ELR (cell line): Measurements from ENCODE around the gene FBXO2.

Experiments used
- DNase-seq: peaks from one replicate; pipeline ENCODE4 v3.0.0-alpha.2; 2015; ENCODE audit warnings: low read depth

Gene FBXO2, protein sequence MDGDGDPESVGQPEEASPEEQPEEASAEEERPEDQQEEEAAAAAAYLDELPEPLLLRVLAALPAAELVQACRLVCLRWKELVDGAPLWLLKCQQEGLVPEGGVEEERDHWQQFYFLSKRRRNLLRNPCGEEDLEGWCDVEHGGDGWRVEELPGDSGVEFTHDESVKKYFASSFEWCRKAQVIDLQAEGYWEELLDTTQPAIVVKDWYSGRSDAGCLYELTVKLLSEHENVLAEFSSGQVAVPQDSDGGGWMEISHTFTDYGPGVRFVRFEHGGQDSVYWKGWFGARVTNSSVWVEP

DNA sequence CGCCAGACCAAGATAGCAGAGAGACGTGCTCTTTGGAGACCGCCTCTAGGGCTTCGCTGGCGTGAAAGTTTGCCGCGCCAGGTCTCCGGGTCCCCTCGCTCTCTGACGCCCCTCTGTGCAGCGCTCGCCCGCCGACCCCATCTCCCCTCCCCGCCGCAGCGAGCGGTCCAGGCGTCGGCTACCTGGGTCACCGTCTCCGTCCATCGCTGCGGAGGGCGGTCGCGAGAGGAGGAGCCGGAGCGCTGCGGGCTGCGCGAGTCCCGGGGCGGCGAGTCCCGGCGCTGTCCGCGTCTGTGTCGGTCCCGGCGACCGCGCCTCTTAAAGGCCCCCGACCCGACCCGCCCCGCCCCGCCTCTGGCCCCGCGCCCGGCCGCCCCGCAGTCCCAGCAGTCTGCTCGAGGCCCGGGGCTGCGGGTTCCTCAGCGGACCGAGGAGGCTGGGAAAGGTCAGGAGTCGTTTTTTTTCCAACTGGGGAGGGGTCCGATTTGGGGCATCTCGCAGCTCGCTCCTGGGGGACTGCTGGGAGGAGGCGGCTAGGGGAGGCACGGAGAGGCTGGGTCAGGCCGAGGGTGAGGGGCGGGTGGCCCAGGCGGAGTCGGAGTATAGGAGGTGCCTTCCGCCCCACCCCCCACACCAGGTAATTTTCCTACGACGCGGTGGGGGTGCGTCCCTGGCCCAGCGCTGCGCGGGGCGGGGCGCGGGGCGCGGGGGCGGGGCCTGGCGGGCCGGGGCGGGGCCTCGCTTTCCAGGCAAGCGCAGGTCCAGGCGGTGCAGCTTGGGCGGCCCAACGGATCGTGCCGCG lies at the start of gene FBXO2, which contains the start of gene FBXO44:
TSS of gene FBXO2 (minus strand) at position 293 of the 802 bp plus-strand sequence. CDS start at position 204, 89 bp downstream.
TSS of gene FBXO44 (plus strand) at position 741 of the 802 bp plus-strand sequence. CDS start 959 bp downstream, outside the sequence.
- DNase-seq = peak; percentile 26

DNA sequence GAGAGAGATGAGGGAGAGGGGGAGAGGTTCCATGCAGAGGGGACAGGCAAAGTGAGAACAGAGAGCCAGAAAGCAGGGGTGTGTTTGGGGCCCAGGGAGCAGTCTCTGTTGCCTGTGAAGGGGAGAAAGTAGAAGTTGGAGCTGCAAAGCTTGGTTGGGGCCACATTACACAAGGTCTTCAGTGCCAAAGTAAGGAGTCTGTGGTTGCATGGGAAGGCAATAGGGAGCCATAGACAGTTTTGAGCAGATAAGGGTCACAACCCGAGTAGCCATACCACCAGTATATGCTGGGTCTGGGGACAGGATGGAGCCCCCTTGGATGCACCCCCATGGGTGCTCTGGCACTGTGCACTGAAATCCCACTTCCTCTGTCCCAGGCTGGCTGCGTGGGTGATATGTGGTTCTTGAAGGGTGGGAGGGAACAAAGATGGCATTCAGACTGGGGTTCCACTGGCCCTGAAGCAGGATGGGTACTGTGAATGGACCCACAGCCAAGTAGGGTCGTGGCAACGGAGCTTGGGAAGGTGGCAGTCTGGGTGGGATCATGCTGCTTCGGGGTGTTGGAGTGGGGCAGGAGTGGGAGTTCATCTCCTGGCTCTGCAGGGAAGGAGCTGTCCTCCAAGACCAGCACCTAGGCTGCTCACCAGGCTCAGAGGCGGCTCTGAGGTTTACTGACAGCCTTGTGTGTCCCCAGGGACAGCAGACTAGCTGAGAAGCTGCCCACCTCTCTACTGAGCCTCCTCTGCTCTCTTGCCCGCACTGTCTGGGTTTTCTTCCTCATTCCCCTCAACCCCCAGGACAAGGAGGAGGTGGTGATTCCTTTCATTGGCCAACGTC lies 49.3 kb upstream of the FBXO2 start:
- no peak for DNase-seq

DNA sequence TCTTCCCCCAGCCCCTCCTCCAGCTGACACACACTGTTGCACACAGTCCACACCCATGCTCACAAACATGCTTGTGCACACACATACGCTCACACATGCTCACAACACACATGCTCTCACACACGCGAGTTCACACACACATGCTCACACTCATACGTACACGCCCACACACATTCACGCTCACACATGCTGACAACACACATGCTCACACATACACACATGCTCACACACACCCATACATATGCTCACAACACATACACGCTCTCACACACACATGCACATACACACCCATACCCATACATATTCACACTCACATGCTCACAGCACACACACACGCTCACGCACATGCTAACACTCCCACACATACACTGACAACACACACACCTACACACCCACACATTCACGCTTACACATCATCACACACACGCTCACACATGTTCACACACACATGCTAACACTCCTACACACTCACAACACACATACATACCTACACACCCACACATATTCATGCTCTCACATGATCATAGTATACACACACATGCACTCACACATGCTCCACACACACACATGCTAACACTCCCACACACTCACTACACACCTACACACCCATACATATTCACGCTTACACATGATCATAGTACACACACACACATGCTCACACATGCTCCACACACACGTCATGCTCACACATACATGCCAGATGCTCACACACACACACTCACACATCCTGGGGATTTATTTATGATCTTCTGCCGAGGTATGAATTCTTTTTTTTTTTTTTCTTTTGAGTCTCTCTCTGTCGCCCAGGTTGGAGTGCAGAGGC lies 48.0 kb upstream of the FBXO2 start:
- DNase-seq = no peak

DNA sequence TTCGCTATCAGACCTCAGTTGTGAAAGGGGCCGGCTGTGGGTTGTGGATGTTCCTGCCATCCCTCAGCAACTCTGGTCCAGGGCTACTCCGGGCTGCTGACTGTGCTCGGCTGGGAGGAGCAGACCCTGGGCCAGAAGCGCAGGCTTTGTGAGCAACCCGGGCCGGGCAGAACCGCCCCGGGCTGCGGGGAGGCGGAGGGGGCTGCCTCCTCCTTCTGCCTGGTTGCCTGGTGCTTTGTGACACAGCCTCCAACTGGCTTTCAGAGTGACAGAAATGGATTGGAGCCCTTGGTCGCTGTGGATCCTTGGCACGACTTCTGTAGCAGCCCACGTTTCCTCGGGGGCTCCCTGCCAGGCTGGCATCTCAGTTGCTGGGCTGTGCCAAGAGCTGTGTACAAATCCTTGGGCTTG lies 47.3 kb upstream of the FBXO2 start:
- DNase-seq = no peak

DNA sequence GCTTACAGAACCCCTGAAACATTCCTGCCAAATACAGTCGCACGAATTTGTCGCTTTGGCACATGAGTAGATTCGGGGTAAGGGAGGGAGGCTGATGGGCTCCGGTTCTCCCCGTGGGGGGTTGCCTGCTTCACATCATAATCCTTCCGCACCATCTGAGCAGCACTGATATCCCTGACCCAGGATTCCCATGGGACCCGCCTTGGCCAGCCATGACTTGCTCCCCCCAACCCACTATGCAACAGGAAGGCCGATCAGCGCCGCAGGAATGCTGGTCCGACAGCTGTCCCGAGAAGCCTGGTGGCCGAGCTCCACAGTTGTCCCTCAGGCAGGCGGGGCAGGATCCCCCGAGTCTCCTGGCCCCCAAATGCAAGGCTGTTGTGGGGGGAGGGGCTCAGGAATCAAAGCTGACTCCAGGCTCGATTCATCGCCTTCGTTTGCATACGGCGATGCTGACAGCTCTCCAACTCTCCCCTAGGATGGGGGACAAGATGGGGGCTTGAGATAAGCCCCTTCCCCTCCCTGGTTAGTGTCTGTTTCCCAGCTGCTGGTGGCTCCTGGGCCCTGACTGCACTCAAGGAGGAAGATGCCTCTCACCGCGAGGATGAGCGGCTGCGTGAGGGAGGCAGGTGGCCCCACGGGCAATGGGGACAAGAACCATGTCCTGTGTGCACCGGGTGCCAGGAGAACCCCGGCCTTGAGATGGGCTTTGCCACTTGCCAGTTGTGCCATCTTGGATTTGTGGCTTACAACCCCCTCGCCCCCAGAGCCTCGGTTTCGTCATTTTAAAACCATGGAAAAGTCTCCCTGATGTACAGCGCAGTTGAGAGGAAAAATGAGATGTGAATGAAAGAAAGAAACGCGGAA lies 46.6 kb upstream of the FBXO2 start:
- no peak for DNase-seq

DNA sequence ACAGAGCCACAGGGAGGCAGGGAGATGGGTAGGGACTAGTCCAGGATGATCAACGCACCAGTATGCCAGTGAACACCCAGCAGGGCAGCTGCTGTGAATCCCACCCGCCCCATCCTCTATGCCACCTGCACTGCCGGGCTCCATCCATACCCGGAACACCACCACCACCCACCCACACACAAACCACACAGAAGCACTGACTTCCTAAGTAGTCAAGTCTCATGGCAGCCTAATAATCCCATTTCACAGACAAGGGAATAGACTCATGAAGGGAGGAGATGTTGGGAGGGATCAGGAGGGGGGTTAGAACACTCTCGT lies 43.6 kb upstream of the FBXO2 start:
- DNase-seq = no peak

DNA sequence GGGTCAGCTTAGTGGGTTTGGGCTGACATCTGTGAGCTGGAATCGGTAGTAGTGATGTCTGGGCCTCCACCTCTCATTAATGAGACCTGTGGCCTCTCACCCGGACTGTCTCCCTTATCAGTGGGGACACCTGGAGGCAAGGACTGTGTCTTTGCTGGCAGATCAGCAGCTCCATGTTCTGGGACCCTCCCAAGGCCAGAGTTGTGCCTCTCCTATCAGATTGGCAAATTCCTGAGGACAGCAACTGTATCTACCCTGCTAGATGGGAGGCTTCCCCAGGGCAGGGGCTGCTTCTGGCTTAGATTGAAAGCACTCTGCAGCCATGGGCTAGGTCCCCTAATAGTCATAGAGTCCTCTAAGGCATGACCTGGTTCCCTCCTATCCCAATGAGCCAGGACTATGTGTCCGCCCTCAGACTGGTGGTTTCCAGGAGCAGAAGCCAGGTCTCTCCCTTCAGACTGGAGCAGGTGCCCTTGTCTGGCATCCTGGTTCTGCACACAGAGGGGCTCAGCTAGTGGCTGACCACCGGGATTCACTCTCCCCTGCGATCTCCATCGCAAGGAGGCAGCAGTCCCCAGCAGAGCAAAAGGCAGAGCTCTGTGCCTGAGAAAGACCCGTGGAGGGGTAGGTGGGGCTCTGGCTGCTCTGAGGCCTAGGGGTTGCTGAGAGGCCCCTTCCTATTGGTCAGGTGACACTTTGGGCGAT lies 43.1 kb upstream of the FBXO2 start:
- no peak for DNase-seq

DNA sequence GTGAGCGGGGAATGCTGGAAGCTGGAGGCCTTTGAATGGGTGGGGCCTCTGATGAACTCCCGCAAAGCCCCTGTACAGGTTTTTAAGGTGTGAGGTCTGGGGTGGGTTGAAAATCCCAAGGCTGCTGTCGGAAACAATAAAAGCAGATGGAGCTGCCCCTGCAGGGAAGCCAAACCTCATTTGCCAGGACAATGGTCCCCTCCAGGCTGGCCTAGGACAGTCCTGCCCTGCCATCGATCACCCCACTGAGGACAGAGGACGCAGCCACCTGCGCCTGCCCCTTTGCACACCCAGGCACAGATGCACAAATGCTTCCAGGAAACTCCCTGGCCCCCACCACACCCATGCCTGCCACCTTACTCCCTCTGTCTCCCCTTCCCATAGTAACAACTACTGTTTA lies 41.6 kb upstream of the FBXO2 start:
- DNase-seq = no peak

DNA sequence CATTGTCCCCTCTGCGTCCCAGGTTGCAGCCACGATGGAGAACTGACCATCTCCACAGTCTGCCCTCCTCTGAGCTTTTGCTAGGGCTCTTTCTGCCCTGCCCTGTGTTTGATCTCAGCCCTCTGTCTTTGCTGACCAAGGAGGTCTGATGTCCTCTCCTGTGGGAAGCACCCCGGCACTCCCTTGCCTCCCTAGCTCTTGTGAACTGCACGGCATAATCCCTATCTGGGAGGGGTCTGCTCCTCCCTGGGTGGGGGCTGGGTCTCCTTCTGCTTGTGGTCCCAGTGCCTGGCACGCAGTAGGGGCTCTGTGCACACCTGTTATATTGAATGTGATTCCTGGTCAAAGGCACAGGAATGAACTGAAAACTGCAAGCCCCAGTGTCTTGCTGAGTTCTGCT lies 39.7 kb upstream of the FBXO2 start:
- no peak for DNase-seq

DNA sequence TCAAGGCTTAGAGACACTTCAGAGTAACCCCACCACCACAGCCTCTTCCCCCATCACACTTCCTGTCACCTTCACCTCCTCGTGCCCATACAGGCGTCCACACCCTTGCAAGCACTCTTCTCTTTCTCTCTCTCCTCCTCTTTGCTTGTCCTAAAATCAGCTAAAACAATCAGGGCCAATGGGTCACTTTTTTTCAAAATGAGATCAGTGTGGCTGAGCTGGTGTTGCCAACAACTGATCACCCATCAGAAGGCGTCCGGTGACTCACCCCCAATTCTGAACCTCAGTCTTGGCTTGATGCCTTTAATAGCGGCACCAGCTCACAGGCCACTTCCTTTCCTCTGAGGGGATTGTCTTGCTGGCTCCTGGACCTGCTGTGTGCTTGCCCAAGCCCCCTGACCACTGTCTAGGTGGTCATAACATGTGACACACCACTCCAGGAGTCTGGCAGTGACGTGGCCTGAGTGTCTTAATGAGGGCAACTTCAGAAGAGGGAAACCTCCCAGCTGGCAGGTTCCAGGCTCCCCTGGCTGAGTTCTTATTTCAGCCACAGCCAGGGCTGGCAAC lies 38.9 kb upstream of the FBXO2 start:
- peak; percentile 84 for DNase-seq

DNA sequence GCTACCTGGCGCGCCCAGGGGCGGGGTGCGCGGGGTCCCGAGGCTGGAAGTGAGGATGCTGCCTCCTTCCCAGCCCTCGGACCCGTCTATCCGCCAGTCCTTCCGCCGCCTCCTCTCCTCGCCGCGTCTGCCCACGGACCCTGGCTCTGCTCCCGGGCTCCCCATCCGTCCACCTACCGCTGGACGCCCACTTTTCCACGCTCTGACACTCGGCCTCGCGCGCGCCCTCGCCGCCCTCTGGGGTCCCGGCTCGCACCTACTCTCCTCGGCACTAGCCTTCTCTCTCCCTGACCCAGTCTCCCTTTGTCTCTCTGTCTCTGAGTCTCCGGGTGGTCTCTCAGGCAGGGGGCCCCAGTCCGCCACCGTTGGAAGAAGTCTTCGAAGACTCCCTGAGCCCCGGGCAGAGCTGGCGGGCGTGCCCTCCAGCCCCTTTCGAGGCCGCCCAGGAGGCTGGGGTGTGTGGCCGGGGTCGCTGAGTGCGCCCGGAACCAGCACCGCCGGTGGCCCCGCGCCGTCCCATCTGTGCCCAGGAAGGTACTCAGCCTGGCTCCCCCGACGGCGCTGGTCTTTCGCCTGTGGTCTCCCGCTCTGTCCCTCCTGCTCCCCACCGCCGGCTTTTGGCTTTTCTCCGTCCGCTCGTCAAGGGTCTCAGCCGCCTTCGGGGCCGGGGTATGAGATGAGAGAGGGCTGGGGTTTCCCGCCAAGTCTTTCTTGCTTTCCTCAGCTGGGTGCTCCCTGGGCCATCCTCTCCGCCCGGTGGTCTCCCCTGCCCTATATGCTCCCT lies 37.9 kb upstream of the FBXO2 start:
- DNase-seq = no peak

DNA sequence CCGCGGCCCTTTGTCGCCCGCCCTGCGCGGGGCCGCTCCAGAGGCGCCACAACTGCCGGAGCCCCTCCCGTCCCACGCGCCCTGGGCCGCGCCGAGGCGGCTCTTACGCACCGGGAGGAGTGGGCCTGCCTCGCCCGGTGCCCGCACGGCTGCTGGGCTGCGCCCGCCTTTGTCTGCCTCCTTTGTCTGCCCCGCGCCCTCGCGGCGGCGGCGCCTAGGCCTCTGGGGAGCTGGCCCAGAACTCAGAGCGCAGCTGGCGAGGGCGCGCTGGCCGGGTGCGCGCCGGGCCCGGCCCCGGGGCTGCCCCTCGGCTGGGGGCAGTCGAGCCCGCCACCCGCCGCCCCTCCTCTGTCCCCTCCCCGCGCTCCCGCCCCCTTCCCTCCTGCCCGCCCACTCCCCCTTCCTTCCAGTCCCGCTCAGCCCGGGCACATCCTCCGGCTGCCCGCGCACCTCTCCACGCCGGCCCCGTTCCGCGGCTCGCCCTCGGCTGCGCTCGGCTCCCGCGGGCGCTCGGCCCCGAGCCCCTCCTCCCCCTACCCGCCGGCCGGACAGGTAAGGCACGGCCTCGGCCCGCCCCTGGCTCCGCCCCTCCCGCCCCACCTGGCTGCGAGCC lies 37.2 kb upstream of the FBXO2 start, which contains the start of gene DRAXIN:
TSS of gene DRAXIN (plus strand) at position 409 of the 613 bp plus-strand sequence. CDS start 14,549 bp downstream, outside the sequence.
- no peak for DNase-seq

DNA sequence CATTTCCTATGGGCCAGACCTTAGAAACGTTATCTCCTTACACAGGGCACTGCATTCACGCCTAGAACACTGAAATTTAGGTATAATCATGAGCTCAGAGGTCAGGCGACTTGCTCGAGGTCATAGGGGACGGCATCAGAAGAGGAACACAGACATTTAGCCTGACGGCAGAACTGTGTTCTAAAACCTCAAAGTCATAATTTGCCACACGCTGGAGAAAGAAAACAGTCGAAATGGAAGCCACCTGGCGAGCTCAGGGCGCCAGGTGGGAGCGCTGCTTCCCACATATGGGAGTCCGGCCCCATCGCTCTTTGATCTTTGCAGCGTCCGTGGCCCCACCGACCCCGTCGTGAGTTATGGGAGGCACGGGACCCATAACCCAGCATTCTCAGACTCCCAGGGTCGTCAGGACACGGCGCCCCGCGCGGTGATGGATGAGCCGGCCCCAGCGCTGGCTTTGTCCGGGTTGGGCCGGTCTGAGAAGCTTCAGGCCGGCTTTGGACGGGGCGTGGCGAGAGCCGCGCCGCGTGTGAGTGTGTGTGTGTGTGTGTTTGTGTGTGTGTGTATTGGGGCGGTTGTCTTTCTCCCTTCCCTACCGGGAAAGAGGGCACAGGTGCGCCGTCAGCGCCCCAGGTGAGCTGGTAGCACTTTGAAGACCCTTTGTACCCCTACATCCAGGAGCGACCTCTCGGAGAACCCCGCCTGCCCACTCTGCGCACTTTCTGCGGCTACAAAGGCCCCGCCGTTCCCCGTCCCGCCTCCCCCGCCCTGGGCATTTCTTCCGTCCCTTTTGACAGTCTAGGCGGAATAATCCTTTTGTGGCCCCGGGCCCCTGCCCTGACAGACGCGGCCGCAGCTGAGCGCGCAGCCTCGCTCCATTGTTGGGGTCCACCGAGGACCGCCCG lies 36.4 kb upstream of the FBXO2 start:
- DNase-seq = no peak

DNA sequence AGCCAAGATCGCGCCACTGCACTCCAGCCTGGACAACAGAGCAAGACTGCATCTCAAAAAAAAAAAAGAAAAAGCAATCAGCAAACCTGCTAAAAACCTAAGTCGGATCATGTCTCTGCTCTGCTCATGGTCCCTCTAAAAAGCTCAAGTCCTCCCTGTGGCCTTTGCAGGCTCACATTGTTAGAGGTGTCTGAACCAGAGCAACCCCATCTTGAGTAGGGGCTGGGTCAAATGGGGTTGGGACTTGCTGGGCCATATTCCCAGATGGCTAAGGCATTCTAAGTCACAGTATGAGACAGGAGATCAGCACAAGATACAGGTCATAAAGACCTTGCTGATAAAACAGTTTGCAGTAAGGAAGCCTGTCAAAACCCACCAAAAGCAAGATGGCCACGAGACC lies 34.3 kb upstream of the FBXO2 start:
- DNase-seq = no peak

DNA sequence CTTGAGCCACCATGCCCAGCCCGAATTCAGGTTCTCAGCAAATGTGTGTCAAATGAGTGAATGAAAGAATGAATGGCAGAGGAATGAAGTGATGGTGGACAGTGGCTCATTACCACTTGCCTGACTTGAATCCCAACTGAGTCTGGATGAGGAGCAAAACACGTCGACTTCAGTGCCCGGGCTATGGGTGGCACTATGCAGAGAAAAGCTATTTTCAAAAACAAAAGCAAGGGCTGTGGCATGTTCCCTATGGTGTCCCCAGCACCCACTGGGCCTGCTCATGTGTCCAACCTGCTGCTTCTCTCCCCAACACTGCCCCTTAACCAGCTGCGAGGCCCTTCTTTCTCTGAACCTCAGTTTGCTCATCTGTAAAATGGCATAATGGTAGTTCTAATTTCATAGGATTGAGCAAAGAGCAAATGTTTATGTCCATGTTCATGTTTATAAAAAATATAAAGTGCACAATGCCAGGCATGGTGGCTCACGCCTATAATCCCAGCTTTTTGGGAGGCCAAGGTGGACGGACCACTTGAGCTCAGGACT lies 31.1 kb upstream of the FBXO2 start:
- no peak for DNase-seq

DNA sequence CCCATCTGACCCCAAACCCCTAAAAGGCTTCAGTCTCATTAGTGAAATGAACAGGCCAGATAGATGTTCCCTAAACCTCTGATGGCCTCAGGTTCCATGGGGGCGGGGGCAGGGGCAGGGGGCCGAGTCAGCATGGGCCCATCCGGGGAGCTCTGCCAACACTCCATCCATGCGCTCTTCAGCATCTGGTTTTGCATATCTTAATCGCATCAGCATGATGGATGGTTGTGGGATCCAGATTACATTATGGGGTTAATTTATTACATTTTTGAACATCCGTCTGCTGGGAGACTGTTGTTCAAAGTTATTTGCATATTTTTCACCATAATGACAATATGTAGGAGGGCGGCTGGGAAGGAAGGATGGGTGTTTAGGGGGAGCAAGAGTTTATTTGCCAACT lies 29.8 kb upstream of the FBXO2 start:
- DNase-seq = no peak

DNA sequence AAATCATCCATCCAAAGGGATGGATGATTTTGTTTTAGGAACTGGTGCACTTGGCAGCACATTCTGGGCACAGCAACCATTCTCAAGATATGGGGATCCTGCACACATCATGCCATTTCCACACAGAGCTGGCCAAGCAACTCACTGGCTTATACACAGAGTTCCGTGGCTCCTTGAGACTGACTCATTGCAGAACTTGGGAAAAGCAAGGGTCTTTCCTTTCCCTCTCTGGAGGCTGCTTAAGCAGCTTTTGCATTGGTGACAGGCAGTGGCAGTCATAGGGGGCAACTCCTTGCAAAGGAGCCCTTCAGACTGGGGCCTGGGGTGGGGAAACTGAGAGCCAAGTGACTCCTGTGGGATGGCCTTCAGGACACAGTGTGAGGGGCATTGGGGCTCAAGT lies 28.6 kb upstream of the FBXO2 start:
- no peak for DNase-seq
